ENCODE measurements around the gene FANCD2OS. TPM values are rescaled to one million over a fixed set of nuclear protein-coding genes. Genes with fewer than 3 reads are reported as not detected.

FANCD2OS gene
- total RNA-seq, 1 donor from 2014 or later, result not detected

GRCh38 chr3:10155123-10155472 is 47.0 kb upstream of the FANCD2OS start:
- Mint-ChIP-seq H3K27me3 (ENCODE audit: low read depth, unreplicated experiment) (no peaks in the 10 kb centered on the region), H3K9me3 (ENCODE audit: unreplicated experiment) (peaks cover 3% of the 10 kb centered on the region), H3K4me1 (ENCODE audit: low read depth, unreplicated experiment) (no peaks in the 10 kb centered on the region), H3K27ac (ENCODE audit: unreplicated experiment) (no peak overlapping the region), H3K36me3 (ENCODE audit: low read depth, unreplicated experiment) (peaks cover 13% of the 10 kb centered on the region), H3K4me3 (ENCODE audit: unreplicated experiment) (no peak overlapping the region)
- no peak overlapping the region for H3K27ac ChIP-seq (ENCODE audit: low read depth, low read length)
- TF ChIP-seq EZH2 (IDR thresholded peaks at IDR 0.05; ENCODE audit: insufficient read depth, low read length) (no peak), CTCF (IDR thresholded peaks at IDR 0.05; ENCODE audit: insufficient read depth, low read depth, low read length) (no peak)
- no peak overlapping the region for H3K4me2 ChIP-seq (ENCODE audit: low read length)
- H3K9ac ChIP-seq (ENCODE audit: low read length), result no peak overlapping the region
- no peaks in the 10 kb centered on the region for H3K79me2 ChIP-seq (ENCODE audit: insufficient read depth, low read length)
- no peak for FAIRE-seq
- no peaks in the 10 kb centered on the region for H3K27me3 ChIP-seq (ENCODE audit: insufficient read depth, low read length)
- H2AFZ ChIP-seq (ENCODE audit: low read depth, low read length), result no peak overlapping the region
- H4K20me1 ChIP-seq (ENCODE audit: insufficient read depth, low read length), result no peaks in the 10 kb centered on the region
- no peak overlapping the region for H3K4me3 ChIP-seq (ENCODE audit: insufficient read depth, low read depth, low read length)
- no peaks in the 10 kb centered on the region for H3K9me3 ChIP-seq (ENCODE audit: insufficient read depth, low read depth, low read length)
- no peaks in the 10 kb centered on the region for H3K4me1 ChIP-seq (ENCODE audit: insufficient read depth, low read length)
- H3K36me3 ChIP-seq (ENCODE audit: insufficient read depth, low read length), result peaks cover 12% of the 10 kb centered on the region
- no peak for DNase-seq (ENCODE audit: low read depth)

GRCh38 chr3:10154335-10155122 is 46.5 kb upstream of the FANCD2OS start:
- Histone ChIP-seq H3K27me3 (ENCODE audit: insufficient read depth, low read length) (no peaks in the 10 kb centered on the region), H3K27ac (ENCODE audit: low read depth, low read length) (no peak overlapping the region), H3K4me3 (ENCODE audit: insufficient read depth, low read depth, low read length) (no peak overlapping the region), H2AFZ (ENCODE audit: low read depth, low read length) (no peak overlapping the region), H3K36me3 (ENCODE audit: insufficient read depth, low read length) (peaks cover 18% of the 10 kb centered on the region), H4K20me1 (ENCODE audit: insufficient read depth, low read length) (peaks cover 3% of the 10 kb centered on the region), H3K4me1 (ENCODE audit: insufficient read depth, low read length) (no peaks in the 10 kb centered on the region), H3K9ac (ENCODE audit: low read length) (no peak overlapping the region), H3K9me3 (ENCODE audit: insufficient read depth, low read depth, low read length) (no peaks in the 10 kb centered on the region), H3K79me2 (ENCODE audit: insufficient read depth, low read length) (no peaks in the 10 kb centered on the region), H3K4me2 (ENCODE audit: low read length) (no peak overlapping the region)
- DNase-seq (ENCODE audit: low read depth), result no peak
- H3K4me3 Mint-ChIP-seq (ENCODE audit: unreplicated experiment), result no peak overlapping the region
- no peak for FAIRE-seq
- no peak overlapping the region for H3K27ac Mint-ChIP-seq (ENCODE audit: unreplicated experiment)
- no peak for TF ChIP-seq CTCF (IDR thresholded peaks at IDR 0.05; ENCODE audit: insufficient read depth, low read depth, low read length)
- no peak for TF ChIP-seq EZH2 (IDR thresholded peaks at IDR 0.05; ENCODE audit: insufficient read depth, low read length)
- peaks cover 3% of the 10 kb centered on the region for H3K9me3 Mint-ChIP-seq (ENCODE audit: unreplicated experiment)
- H3K36me3 Mint-ChIP-seq (ENCODE audit: low read depth, unreplicated experiment), result peaks cover 14% of the 10 kb centered on the region
- H3K27me3 Mint-ChIP-seq (ENCODE audit: low read depth, unreplicated experiment), result no peaks in the 10 kb centered on the region
- H3K4me1 Mint-ChIP-seq (ENCODE audit: low read depth, unreplicated experiment), result no peaks in the 10 kb centered on the region

GRCh38 chr3:10150987-10151386 is 42.9 kb upstream of the FANCD2OS start:
- no peak for DNase-seq (ENCODE audit: low read depth)
- Histone ChIP-seq H3K9me3 (ENCODE audit: insufficient read depth, low read depth, low read length) (no peaks in the 10 kb centered on the region), H3K27me3 (ENCODE audit: insufficient read depth, low read length) (no peaks in the 10 kb centered on the region), H2AFZ (ENCODE audit: low read depth, low read length) (no peak overlapping the region), H3K4me2 (ENCODE audit: low read length) (no peak overlapping the region), H3K36me3 (ENCODE audit: insufficient read depth, low read length) (peaks cover 19% of the 10 kb centered on the region), H3K4me1 (ENCODE audit: insufficient read depth, low read length) (no peaks in the 10 kb centered on the region), H4K20me1 (ENCODE audit: insufficient read depth, low read length) (peaks cover 27% of the 10 kb centered on the region), H3K79me2 (ENCODE audit: insufficient read depth, low read length) (peaks cover 15% of the 10 kb centered on the region), H3K9ac (ENCODE audit: low read length) (no peak overlapping the region), H3K4me3 (ENCODE audit: insufficient read depth, low read depth, low read length) (no peak overlapping the region), H3K27ac (ENCODE audit: low read depth, low read length) (no peak overlapping the region)
- Mint-ChIP-seq H3K27me3 (ENCODE audit: low read depth, unreplicated experiment) (no peaks in the 10 kb centered on the region), H3K4me3 (ENCODE audit: unreplicated experiment) (no peak overlapping the region), H3K4me1 (ENCODE audit: low read depth, unreplicated experiment) (no peaks in the 10 kb centered on the region), H3K27ac (ENCODE audit: unreplicated experiment) (no peak overlapping the region), H3K36me3 (ENCODE audit: low read depth, unreplicated experiment) (peaks cover 15% of the 10 kb centered on the region), H3K9me3 (ENCODE audit: unreplicated experiment) (peaks cover under 1% of the 10 kb centered on the region)
- no peak for FAIRE-seq
- TF ChIP-seq EZH2 (IDR thresholded peaks at IDR 0.05; ENCODE audit: insufficient read depth, low read length), result no peak
- no peak for TF ChIP-seq CTCF (IDR thresholded peaks at IDR 0.05; ENCODE audit: insufficient read depth, low read depth, low read length)

All from astrocyte (in vitro differentiated cells and primary cell).